Islet of Langerhans (tissue), 1 donor: ENCODE results near the gene CHST2.

ENCODE experiments used
- FAIRE-seq: peaks from one replicate; lab custom pipeline; 2011; peaks lifted over from hg19 to GRCh38; lab: Jason Lieb, UNC

The CHST2 gene

DNA sequence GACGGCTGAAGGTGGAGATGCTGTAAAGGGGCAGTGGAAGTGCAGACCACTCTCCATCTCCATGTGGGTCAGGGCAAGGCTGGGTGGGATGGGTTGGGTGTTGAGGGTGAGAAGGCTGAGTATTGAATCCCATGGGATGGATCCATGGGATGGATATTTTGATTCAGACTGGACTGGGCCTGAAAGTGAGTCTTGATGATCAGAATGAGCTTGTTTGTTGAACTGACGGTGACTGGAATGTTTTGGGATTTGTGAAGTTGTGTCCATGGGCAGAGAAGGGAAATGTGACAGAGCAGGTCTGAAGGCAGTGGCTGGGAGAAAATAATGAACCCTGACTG lies 49.3 kb downstream of the CHST2 start:
- FAIRE-seq: no peak

DNA sequence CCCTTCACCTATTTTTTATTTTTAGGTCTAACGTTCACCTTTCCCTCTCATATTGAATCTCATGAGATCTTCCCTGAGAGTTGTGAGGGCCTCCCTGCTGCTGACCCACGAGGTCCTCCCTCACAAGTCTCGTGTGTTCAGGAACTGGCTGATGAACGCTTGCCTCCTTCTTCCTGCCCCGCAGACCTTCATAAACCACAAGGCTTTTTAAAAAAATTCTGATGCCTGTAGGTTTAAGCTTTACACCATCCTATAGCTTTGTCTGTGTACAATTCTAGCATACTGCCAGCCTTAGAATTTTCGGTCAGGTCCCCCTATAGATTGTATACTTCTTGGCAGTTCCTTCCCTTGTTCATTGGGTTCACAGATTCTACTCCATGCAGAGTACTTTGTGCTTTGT lies 50.5 kb downstream of the CHST2 start:
- FAIRE-seq: no peak

DNA sequence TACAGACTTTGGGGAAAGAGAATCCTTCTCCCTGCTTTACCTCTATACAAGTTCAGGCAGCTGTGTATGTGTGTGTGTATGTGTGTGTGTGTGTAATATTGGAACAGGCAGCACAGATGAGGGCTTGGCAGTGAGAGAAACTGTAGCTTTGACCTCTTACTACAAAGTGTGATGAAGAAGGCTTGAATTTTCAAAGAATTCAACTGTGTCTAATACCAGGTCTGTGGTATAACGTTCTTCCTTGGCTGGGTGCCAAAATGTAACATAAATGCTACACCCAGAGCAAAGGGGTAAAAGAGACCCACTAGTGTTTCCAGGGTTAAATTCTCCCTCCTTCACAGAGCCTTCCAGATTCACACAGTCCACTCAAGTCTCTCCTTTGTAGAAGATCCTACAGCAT lies 51.1 kb downstream of the CHST2 start:
- no peak for FAIRE-seq

DNA sequence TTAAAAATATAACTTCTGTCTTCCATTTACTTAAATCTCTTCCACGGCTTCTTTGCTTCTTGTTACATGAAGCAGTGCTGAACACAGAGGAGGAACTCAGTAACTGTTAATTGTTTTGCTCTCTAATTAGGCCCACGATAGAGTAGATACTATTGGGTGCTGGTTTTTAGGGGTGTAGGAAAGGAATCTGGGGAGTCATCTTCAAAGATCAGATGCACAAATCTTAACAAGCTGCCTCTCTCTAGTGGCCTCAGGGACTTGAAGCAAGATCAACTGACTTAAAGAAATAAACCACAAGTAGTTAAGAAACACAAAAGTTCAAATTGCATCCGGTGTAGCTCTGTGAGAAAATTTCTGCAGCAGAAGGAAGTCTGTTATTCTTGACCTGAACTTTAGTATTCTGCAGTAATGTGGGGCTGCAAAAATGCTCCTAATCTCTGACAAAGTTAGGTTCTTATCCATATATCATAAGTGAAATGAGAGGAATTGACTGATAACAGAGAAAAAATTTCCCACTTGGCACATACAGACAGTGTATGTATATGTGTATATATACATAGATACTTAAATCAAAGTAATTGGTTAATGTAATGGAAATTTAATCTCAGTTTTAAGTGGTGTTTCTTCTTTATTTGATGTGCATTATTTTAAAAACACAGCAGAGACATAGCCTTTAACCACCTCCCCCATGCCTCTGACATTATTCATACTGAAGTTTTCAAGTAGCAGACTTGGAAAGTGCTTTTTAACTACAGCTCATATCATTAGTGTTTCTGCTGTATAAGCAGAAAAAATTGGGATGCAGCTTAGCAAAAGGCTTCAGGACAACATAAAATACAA lies 51.8 kb downstream of the CHST2 start:
- FAIRE-seq: no peak

DNA sequence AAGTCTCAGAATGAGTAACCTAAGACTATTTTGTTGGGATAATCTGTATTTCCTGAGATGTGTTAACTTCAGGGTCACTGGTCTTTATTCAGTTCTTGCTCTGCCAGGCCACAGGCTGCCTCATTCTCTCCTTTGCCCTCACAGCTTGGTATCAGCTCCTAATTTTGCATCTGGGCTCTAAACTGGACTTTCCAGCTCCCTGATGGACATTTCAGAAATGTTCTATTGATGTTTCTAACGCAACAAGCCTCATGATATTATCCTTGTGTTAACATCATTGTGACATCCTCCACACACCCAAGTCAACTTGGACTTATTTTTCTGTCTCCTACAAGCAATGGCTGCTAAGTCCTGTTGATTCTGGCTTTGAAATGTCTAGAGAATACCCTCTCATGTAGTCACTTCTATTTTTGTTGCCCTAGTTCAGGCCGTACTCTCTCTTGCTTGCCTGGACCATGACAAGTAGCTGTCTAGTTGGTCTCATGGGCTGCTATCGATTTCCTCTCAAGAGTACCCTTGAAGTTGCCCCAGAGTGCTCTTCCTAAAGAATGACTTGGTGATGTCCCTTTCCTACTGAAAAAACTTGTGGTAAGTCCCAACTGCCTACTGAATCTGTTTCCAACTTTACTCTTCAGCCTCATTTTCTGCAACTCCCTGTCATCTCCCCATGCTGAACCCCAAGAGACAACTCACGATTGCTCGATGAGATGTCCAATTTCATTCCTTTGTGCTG lies 52.7 kb downstream of the CHST2 start:
- no peak for FAIRE-seq

DNA sequence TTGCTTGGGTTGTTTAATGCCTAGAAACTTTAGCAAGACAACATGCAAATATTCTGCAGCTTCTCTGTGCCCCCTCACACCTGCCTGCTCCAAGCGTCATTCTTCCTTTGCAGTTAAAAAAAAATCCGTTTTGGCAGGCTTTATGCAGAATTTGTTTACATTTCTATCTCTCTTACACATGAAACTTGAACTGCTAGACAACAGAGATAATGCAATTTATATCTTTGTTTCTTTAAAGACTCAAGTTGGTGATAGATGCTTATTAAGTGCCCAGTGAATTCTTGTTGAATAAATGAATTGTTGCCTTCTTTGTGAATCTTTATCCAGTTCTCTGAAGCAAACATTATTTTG lies 53.2 kb downstream of the CHST2 start:
- FAIRE-seq: no peak

DNA sequence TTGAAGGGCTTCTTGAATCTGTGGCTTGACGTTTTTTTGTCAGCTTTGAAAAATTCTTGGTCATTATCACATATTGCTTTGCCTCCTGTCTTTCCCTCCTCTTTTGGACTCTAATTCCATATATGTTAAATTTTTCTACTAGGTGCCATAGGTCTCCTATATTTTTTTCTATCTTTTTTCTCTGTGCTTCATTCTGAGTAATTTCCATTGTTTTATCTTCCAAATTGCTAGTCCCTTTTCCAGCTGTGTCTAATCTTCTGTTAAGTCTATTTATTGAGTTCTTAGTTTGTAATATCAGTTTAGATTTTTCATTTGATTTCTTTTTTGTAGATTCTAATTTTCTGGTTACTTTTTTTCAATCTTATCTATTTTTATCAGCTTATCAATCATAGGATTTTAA lies 53.7 kb downstream of the CHST2 start:
- no peak for FAIRE-seq
